GM12874 (cell line): ENCODE results near the gene EPHA1.

Experiments used
- TF ChIP-seq, protein P1 (sequence below): IDR thresholded peaks from 2 replicates; pipeline ENCODE4 v1.5.1; 2011; ENCODE audit warnings: low read depth, mild to moderate bottlenecking, control low read depth, low read length, moderate library complexity; ENCODE audit not compliant: insufficient read depth

EPHA1 gene

GRCh38 chr7:143396625-143397556, 11.8 kb downstream of the EPHA1 start:
- TF ChIP-seq, protein P1, sequence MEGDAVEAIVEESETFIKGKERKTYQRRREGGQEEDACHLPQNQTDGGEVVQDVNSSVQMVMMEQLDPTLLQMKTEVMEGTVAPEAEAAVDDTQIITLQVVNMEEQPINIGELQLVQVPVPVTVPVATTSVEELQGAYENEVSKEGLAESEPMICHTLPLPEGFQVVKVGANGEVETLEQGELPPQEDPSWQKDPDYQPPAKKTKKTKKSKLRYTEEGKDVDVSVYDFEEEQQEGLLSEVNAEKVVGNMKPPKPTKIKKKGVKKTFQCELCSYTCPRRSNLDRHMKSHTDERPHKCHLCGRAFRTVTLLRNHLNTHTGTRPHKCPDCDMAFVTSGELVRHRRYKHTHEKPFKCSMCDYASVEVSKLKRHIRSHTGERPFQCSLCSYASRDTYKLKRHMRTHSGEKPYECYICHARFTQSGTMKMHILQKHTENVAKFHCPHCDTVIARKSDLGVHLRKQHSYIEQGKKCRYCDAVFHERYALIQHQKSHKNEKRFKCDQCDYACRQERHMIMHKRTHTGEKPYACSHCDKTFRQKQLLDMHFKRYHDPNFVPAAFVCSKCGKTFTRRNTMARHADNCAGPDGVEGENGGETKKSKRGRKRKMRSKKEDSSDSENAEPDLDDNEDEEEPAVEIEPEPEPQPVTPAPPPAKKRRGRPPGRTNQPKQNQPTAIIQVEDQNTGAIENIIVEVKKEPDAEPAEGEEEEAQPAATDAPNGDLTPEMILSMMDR, result no peak

- TF ChIP-seq, protein P1, result no peak
Observed at GRCh38 chr7:143396182-143396581, 12.5 kb downstream of the EPHA1 start.

DNA sequence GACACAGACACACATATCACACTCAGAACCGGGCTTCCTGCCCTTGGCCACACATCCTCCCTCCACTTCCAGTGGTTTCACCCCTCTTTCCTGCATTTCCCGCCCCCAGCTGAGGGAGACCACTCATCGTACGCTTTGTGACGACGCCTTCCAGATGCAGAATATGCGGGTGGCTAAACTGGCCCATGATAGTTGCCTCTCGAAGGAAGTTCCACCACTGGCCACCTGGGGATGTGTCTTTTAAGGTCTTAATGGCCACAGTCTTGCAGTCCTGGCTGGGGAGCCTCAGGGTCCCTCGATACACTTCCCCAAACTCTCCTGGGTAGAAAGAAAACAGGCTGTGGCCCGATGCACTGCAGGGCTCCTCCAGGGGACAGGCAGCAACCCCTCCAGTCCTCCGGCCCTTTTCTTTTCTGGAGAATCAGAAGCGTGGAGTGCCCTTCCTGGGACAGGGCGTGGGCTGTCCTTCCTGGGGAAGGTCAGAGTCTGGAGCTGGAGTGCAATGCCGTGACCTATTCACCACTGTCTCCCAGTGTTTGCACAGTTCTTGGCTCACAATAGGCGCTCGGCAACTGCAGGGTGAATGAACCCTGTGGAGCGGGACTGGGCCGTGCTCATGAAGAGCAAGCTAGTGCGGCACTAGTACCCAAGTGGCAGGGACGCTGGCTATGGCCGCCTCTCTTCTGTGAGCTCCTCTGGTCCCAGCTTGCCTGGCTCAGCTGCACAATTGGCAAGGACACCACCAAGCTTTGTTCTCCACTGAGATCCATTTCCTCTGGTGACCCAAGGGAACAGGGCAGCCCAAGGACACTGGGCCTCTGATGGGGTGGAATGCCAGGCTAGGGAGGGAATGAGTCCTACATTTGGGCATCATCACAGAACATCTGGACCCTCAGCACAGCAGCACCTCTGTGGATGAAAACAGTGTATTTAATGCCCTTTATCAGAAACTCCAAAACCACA, 13.2 kb downstream of the EPHA1 start:
- TF ChIP-seq, protein P1, result peak; percentile 15; the same call in 1 of the 2 replicates

DNA sequence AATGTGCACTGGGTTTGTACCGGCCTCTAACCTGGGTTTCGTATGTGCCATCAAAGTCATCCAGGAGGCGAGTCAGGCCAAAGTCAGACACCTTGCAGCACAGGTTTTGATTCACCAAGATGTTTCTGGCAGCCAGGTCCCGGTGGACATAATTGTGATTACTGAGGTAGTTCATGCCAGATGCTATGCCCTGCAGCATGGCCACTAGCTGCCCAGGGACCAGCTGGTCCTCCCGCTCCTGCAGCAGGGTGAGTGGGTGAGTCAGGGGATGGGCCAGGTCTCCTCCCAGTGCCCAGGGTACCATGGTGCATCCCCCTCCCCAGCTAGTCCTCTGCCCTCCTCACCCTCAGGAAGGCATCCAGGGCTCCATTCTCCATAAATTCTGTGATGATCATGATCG, 13.9 kb downstream of the EPHA1 start:
- TF ChIP-seq, protein P1, result no peak

GRCh38 chr7:143394068-143394467, 14.6 kb downstream of the EPHA1 start:
- TF ChIP-seq, protein P1, result no peak

GRCh38 chr7:143393267-143394041, 15.2 kb downstream of the EPHA1 start:
- TF ChIP-seq, protein P1, result no peak
